Daoy (cell line): ENCODE results near the gene TFAM. TPM values are rescaled to one million over a fixed set of nuclear protein-coding genes. Genes with fewer than 3 reads are reported as not detected.

Experiments
- DNase-seq: peaks from one replicate; pipeline ENCODE4 v3.0.0-alpha.2; 2015; ENCODE audit warnings: low read depth
- total RNA-seq: library from RNA; depleted of rRNA; stranded (reverse); fragments of >200 nt; shearing (Covaris generic); gene quantifications from 2 replicates; pipeline ENCODE4 v1.2.3, GENCODE V29; 2014; rRNA removed

Gene TFAM
- total RNA-seq, 1 experiment from 2014 or later, result 53.5 TPM

GRCh38 chr10:58433066-58433465, 47.9 kb downstream of the TFAM start:
- no peak for DNase-seq

GRCh38 chr10:58433571-58433970, 48.4 kb downstream of the TFAM start:
- no peak for DNase-seq

- DNase-seq, result peak; percentile 96
Observed at GRCh38 chr10:58435297-58435985, 50.2 kb downstream of the TFAM start.

- peak; percentile 81 for DNase-seq
Observed at GRCh38 chr10:58436071-58436470, 50.9 kb downstream of the TFAM start.

DNA sequence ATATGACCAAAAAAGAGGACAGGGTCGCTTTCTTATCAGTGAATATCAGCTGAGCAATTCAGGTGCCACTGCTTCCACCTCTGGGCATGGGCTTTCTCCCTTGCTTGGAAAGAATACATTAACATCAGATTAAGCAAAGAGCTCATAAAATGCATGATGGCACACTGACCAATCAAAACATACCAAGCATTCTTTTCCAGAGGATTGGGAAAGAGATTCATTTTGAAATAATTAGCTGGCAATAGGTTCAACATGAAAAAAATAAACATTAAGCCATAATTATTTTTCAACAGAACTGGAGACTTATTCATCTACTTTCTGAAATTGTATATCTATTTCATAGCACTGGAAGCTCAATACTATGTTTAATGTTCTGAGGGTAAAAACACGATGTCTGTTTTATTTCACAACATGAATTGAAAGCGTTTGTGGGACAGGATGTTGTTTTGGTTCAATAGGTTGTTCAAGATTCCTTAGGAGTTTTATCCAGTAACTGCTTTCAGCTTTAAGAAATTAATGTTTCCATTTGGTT, 53.2 kb downstream of the TFAM start:
- DNase-seq, result peak; percentile 47

DNA sequence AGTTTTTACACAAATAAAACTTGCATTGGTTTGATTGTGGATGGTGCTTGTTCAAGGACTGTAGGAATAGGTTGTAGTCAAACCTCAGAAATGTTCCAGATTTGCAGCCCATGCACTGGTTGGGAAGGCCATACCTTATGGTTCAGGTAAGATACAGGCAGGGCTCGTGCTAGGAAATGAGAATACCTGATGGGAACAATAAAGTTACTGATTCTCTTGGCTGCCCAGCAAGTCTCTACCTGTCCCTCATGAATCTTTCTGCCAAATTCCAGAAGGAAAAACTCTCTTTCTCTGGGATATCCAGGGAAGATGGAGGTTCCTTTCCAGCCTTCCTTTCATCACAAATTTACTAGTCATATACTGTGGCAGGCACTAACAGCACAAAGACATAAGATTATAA, 53.8 kb downstream of the TFAM start:
- DNase-seq, result no peak

- no peak for DNase-seq
Observed at GRCh38 chr10:58439632-58440364, 54.6 kb downstream of the TFAM start.

DNA sequence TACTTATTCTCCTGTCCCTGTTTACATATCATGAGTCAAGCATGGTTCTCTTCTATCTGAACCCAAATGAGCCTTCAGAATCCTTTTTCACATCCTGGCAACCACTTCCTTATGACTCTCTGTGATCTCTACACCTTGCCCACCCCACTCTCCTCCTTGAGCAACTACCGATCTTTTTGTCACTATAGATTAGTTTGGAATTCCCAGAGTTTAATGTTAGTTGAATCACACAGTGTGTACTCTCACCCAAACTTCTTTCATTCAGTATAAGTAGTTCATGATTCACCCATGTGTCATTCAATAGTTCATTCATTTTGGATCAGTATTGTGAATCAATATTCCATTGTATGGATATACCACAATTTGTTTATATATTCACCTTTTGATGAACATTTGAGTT, 55.3 kb downstream of the TFAM start:
- DNase-seq, result no peak

DNA sequence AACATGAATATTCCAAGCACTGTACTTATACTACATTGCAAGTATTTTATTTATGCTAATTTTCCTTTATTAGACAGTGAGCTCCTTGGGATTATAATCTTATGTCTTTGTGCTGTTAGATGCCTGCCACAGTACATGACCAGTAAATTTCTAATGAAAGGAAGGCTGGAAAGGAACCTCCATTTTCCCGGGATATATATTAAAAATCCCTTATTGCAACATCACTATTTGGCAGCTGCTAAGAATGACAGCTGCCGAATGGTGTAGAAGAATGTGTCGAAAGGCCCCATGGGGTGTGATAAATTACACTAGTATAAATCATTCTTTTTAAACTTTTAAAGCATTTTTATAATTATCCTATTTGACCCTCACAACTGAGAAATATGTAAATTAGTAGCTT, 59.1 kb downstream of the TFAM start:
- no peak for DNase-seq

- DNase-seq, result no peak
Observed at GRCh38 chr10:58444876-58445275, 59.7 kb downstream of the TFAM start.

- no peak for DNase-seq
Observed at GRCh38 chr10:58448121-58448935, 63.1 kb downstream of the TFAM start.

Other genes with a start within 250 kb of the TFAM start
- 3.0 and 3.9 TPM in 2 replicates for gene IPMK, start 117.5 kb upstream of the TFAM start, total RNA-seq
- 32.7 and 42.6 TPM in 2 replicates for gene CISD1, start 116.2 kb upstream of the TFAM start, total RNA-seq
- gene UBE2D1, start 50.4 kb upstream of the TFAM start, total RNA-seq, result 11.7 and 15.5 TPM in 2 replicates
- gene BICC1, start 127.5 kb downstream of the TFAM start, total RNA-seq, result 9.1 and 12.2 TPM in 2 replicates